CD4-positive, alpha-beta T cell treated with Interleukin-17A for 1 hour (primary cell): ENCODE measurements around the gene B4GALT2.
A peak's percentile ranks its signal among the peaks of the same experiment; 100 is the strongest.

Source experiments
- DNase-seq: peaks from one replicate; pipeline ENCODE4 v3.0.0-alpha.2; 2020

B4GALT2 gene

DNA sequence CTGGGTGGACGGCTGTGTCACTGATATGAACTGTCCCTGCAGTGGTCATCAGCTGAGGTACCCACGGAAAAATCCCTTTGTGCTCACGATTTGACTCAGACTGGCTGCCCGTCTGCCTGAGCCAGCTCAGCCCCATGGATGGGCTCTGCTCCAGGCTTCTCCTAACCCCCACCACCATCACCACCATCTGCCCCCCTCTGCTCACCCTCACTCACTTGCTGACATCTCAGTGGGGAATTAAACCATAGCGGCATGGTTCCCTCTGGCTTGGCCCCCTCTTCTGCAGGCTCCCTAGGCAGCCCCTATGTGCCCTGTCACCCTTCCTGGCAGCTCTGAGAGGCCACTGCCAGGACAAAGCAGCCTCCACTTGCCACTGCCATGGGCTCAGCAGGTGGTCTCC is 34.9 kb downstream of the B4GALT2 start:
- DNase-seq = no peak

- DNase-seq = no peak
Observed at GRCh38 chr1:44014365-44015104, 35.5 kb downstream of the B4GALT2 start.

DNA sequence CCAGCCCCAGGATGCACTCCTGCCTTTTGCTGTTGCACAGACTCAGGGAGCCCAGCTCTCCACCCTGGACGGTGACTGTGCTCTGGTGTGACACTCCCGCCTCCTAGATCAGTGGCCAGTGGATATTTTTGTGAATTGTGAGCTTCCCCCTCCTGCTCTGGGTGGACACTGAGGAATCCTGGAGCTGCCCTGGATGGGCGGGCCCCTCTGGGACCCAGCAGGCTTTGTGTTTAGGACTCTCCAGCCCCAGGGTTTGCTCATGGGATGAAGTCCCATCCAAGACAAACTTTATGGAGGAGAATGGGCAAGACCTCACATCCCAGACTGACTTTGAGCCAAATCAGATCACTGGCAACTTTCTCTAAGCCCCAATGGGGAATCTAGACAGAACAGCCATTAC is 36.2 kb downstream of the B4GALT2 start:
- DNase-seq = no peak

GRCh38 chr1:44016041-44016889 is 37.3 kb downstream of the B4GALT2 start:
- DNase-seq = no peak

DNA sequence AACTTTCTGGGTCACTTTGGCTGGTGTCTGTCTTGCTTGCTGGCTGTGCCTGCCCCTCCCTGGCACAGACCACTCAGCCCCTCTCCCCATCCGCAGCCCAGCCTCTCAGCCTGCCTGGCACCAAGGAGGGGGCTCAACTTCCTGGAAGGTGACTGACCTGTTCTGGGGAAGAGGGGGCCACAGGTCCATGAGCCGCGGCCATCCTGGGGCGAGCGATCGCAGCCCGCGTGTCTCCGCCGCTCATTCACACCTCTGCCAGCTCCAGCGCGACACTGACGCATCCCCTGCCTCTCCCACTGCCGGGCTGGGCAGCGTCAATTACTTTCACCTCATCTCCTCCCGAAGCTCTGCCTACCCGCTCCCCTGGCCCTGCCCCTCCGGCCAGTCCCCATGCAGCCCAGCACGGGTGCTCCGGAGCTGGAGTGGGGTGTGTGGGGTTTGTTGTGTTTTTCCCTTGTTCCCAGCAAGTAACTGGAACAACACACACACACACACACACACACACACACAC is 37.9 kb downstream of the B4GALT2 start:
- DNase-seq = no peak

GRCh38 chr1:44019466-44019948 is 40.5 kb downstream of the B4GALT2 start:
- no peak for DNase-seq

DNA sequence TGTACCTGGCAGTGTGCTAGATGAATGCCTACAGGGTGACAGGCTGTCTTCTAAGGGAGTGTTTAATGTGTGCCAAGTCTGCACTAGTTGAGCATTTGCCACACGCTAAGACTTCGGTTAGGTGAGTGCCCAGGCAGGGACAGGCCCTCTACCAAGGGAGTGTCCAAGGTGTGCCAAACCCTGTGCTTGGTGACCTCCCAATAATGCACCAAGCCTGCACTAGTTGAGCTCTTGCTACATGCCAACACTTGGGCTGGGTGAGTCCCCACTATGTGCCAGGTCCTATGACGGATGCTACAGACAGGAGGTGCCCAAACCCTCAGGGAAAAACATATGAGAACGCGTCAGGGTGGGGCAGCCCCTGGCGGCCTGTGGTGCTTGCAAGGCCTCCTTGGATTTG is 41.5 kb downstream of the B4GALT2 start:
- no peak for DNase-seq

- no peak for DNase-seq
Observed at GRCh38 chr1:44021156-44021555, 42.1 kb downstream of the B4GALT2 start.

GRCh38 chr1:44021581-44022321 is 42.7 kb downstream of the B4GALT2 start:
- DNase-seq = no peak

- no peak for DNase-seq
Observed at GRCh38 chr1:44024031-44024902, 45.3 kb downstream of the B4GALT2 start.

- DNase-seq = no peak
Observed at GRCh38 chr1:44024903-44025525, 46.0 kb downstream of the B4GALT2 start.

DNA sequence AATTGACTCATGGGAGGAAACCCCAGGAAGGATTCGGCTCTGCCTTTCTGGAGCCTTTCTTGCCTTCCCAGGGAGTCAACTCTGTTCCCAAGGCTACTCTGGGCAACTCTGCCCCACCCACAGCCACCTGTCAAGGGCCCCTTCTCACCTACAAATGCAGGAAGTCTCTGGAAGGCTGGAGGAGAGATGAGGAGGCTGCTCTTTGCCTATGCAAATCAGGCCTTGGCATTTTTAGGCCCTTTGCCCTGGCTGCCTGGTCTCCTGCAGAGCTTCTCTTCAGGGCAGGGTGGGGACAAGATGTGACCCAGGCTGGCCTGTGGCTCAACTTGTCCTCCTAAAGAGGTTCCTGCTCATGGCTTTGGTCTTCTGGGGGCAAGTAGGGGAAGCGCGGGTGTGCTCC is 46.8 kb downstream of the B4GALT2 start:
- DNase-seq = no peak

DNA sequence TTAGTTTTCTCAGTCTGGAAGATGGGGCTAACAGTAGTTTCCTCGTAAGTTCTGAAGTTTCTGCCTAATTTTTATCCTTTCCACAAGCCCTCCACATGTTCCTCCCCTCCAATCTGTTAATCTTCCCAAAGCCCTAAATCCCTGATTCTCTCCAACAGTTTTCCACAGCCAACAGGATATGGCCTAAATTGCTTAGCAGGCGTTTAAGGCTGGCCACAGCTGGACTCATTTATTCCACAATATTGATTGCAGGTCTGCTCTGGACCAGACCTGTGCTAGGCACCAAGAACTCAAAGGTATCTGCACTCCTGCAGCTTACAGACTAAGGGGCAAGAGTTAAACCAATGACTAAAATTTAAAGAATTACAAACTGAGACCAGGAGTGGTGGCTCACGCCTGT is 48.3 kb downstream of the B4GALT2 start:
- DNase-seq = no peak

GRCh38 chr1:44029260-44029910 is 50.4 kb downstream of the B4GALT2 start:
- no peak for DNase-seq

GRCh38 chr1:44029911-44030604 is 51.0 kb downstream of the B4GALT2 start:
- DNase-seq = peak; percentile 88

GRCh38 chr1:44030605-44031251 is 51.7 kb downstream of the B4GALT2 start:
- peak; percentile 64 for DNase-seq

GRCh38 chr1:44031252-44032169 is 52.5 kb downstream of the B4GALT2 start, which contains the start of gene SLC6A9:
Gene SLC6A9, minus strand, starts transcription at chr1:44031462. Its CDS starts 7,185 bp downstream, at chr1:44024277.
- DNase-seq = no peak

- no peak for DNase-seq
Observed at GRCh38 chr1:44032170-44032790, 53.3 kb downstream of the B4GALT2 start.
